HG02571 (cell line): ENCODE data around the gene GOLGA1.
A peak's percentile ranks its signal among the peaks of the same experiment; 100 is the strongest.
"Not testable (repeated sequence)": the region's sequence is repeated elsewhere in the genome, so short reads cannot be mapped to it uniquely, and the experiment has no call there.

Experiments
- ATAC-seq: cut with Tn5 transposase; IDR thresholded peaks from one replicate; pipeline ENCODE4 v1.9.1; 2021; ENCODE audit warnings: mild to moderate bottlenecking, moderate library complexity; ENCODE audit not compliant: unreplicated experiment

Gene GOLGA1

GRCh38 chr9:124940521-124940893, 376 bp downstream of the GOLGA1 start:
- peak; percentile 44 for ATAC-seq

GRCh38 chr9:124939944-124940343, 939 bp downstream of the GOLGA1 start:
- ATAC-seq = no peak

- ATAC-seq = no peak
Observed at GRCh38 chr9:124934290-124934689, 6.6 kb downstream of the GOLGA1 start.

- no peak for ATAC-seq
Observed at GRCh38 chr9:124932333-124932732, 8.6 kb downstream of the GOLGA1 start.

- ATAC-seq = no peak
Observed at GRCh38 chr9:124929464-124929863, 11.4 kb downstream of the GOLGA1 start.

- no peak for ATAC-seq
Observed at GRCh38 chr9:124928116-124928515, 12.8 kb downstream of the GOLGA1 start.

GRCh38 chr9:124920394-124920793, 20.5 kb downstream of the GOLGA1 start:
- ATAC-seq = not testable (repeated sequence)

- ATAC-seq = no peak
Observed at GRCh38 chr9:124914753-124915405, 26.0 kb downstream of the GOLGA1 start.

- no peak for ATAC-seq
Observed at GRCh38 chr9:124913378-124913777, 27.5 kb downstream of the GOLGA1 start.

- no peak for ATAC-seq
Observed at GRCh38 chr9:124911766-124912165, 29.1 kb downstream of the GOLGA1 start.

GRCh38 chr9:124908098-124908497, 32.8 kb downstream of the GOLGA1 start:
- ATAC-seq = no peak

- ATAC-seq = no peak
Observed at GRCh38 chr9:124906966-124907365, 33.9 kb downstream of the GOLGA1 start.

- ATAC-seq = no peak
Observed at GRCh38 chr9:124899845-124900244, 41.0 kb downstream of the GOLGA1 start.

- ATAC-seq = no peak
Observed at GRCh38 chr9:124897570-124898460, 43.1 kb downstream of the GOLGA1 start.

GRCh38 chr9:124894741-124895170, 46.1 kb downstream of the GOLGA1 start:
- no peak for ATAC-seq

GRCh38 chr9:124894035-124894740, 46.7 kb downstream of the GOLGA1 start:
- no peak for ATAC-seq

GRCh38 chr9:124890179-124890578, 50.7 kb downstream of the GOLGA1 start:
- ATAC-seq = no peak

- ATAC-seq = no peak
Observed at GRCh38 chr9:124889006-124889405, 51.9 kb downstream of the GOLGA1 start.

- no peak for ATAC-seq
Observed at GRCh38 chr9:124887832-124888231, 53.1 kb downstream of the GOLGA1 start.

GRCh38 chr9:124886866-124887492, 53.9 kb downstream of the GOLGA1 start:
- no peak for ATAC-seq

GRCh38 chr9:124886461-124886860, 54.4 kb downstream of the GOLGA1 start:
- ATAC-seq = no peak
